Activated effector memory CD4-positive, alpha-beta T cell treated with anti-CD3 and anti-CD28 coated beads, Interleukin-2, amount 50 U/mL, for 16 hours (primary cell): ENCODE measurements around the gene KANSL3.
"Not testable (repeated sequence)": the region's sequence is repeated elsewhere in the genome, so short reads cannot be mapped to it uniquely, and the experiment has no call there.

Source experiments
- DNase-seq: peaks from one replicate; pipeline ENCODE4 v3.0.0-alpha.2; 2020

The KANSL3 gene

DNA sequence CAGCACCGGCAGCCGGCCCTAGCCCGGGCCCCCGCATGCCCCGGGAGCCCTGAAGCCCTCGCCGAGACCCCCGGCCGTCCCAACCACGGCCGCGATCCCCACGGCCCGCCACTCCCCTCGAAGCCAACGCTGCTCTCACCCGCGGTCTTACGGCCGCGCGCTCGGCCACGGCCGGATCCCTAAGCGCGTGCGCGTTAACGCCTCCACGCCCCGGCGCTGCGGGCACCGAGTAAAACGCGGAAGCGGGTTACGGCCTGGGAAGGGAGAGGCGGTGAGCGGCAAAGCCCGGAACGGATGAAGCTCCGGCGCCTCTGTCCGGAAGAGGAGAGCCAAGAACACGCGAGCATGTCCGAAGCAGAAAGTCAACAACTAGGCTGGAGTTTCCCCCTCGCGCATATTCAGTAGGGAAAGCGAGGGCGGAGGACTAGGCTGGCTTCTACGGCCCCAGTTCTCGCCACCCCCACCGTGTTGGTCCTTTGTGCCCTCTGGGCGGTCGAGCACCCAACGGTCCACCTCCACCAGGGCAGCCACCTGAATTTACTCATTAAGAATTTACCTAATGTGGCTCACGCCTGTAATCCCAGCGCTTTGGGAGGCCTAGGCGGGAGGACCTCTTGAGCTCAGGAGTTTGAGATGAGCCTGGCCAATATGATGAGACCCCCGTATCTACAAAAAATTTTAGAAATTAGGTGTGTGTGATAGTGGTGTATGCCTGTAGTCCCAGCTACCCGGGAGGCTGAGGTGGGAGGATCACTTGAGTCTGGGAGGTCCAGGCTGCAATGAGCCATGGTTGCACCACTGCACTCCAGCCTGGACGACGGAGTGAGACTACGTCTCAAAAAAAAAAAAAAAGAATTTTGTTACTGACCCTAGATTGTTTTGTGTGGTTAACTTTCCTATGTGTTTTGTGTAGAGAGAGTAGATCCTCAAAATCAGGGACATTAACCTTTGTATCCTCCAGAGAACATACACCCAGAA lies at the start of gene KANSL3:
KANSL3 (minus strand) TSS at position 169 of the 978 bp plus-strand sequence. CDS start 1,177 bp downstream, outside the sequence.
- DNase-seq = peak; percentile 96

DNA sequence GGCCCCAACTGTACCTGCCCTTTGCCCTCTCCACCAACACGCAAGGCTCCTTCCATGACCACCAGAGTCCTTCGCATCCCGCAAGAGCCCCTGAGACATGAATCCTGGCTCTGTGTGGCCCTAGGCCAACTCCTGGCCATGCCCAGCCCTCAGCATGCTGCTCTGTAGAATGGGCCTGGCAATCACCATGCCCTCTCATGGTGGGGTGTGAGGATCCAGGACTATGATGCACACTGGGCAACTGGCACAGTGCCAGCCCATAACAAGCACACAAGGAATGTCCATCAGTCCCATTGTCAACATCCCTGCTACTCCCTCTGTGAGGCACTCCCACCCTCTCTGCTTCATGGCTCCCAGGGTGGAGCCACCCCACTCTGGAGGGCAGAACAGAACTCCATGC lies 49.2 kb upstream of the KANSL3 start:
- DNase-seq = no peak

- no peak for DNase-seq
Measured at GRCh38 chr2:96685577-96686459, 47.7 kb upstream of the KANSL3 start.

GRCh38 chr2:96684883-96685576 lies 46.9 kb upstream of the KANSL3 start:
- no peak for DNase-seq

DNA sequence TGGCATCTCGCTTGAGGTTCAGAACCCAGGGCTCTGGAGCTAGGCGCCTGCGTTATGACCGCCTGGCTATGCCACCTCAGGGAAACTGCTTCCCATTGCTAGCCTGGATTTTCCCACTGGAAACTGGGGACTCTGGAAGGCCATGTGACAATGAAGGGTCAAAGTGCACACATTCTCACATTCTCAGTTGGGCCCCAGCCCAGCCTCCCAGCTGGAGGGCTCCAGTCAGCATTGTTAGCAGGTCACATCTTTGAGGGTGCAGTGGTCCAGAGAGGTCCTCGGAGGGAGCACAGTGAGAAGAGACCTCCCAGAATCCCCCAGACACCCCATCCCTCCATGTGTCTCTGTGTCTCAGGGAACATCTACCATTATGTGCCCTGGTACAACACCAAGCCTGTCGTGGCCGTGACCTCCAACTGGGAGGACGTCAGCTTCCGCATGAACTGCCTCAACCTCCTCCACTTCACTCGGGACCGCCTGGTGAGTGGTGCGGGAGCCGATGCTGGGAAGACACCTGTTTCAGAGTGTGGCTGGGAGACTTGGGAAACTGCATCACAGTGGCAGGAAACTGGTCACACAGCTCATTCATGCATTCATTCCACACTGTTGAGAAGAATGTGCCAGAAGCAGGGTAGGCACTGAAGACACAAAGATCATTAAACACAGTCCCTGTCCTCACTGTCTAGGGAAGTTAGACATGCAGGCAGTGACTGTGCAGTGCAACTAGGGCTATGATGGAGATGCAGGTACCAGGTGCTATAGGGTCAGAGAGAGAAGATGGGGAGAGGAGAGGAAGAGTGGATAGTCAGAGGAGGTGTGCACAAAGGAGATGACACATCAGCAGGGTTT lies 46.1 kb upstream of the KANSL3 start:
- no peak for DNase-seq

GRCh38 chr2:96683307-96683706 lies 45.2 kb upstream of the KANSL3 start:
- no peak for DNase-seq

- no peak for DNase-seq
Measured at GRCh38 chr2:96681540-96681939, 43.4 kb upstream of the KANSL3 start.

DNA sequence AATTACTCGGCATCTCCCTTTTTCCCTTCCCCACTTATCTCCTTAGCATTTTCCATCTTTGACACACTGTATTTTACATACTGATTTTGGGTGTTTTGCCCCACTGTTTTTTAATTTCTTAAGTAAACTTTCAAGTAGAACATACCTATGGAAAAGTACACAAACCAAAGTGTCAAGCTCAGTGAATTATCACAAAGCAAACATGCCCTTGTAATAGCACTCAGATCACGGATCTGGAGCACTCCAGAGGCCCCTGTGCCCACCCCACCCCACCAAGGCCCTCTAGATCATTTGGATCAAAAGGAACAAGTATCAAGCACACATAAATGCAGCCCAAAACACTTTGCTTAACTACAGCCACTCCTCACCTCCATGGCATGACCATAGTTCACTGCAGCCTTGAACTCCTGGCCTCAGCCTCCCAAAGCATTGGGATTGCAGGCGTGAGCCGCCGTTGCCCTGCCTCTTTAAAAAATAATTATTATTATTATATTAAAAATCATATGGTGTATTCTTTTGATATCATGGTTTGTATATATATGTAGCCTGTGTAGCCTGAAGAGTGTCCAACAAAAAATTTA lies 42.5 kb upstream of the KANSL3 start:
- DNase-seq = no peak

GRCh38 chr2:96679848-96680247 lies 41.7 kb upstream of the KANSL3 start:
- DNase-seq = no peak

- no peak for DNase-seq
Measured at GRCh38 chr2:96669539-96670215, 31.6 kb upstream of the KANSL3 start.

GRCh38 chr2:96668771-96669170 lies 30.7 kb upstream of the KANSL3 start:
- DNase-seq = no peak

DNA sequence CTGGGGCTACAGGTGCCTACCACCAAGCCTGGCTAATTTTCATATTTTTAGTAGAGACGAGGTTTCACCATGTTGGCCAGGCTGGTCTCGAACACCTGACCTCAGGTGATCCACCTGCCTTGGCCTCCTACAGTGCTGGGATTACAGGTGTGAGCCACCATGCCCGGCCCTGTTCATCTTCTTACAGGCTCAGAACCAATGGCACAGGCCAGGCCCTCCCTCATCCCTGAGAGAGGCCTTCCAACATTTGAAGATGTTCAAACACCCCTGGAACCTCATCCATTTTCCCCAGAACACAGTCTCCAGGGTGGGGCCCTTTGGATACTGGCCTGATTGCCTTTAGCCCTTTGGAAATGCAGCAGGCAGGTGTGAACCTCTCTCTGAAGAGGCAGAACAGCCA lies 27.6 kb upstream of the KANSL3 start:
- not testable (repeated sequence) for DNase-seq

GRCh38 chr2:96665083-96665569 lies 27.0 kb upstream of the KANSL3 start:
- DNase-seq = no peak

GRCh38 chr2:96664366-96664925 lies 26.3 kb upstream of the KANSL3 start:
- DNase-seq = no peak

DNA sequence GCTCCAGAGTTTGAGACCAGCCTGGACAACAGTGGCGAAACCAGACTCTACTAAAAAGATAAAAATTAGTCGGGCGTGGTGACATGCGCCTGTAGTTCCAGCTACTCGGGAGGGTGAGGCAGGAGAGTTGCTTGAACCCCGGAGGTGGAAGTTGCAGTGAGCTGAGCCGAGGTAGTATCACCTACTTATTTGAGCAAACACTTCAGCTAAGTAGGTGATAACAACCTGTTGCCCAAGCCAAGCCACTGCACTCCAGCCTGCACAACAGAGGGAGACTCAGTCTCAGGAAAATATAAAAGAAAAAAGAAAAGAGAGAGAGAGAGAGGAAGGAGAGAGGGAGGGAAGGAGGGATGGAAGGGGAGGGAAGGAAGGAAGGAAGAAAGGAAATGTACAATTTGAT lies 25.7 kb upstream of the KANSL3 start:
- DNase-seq = no peak

DNA sequence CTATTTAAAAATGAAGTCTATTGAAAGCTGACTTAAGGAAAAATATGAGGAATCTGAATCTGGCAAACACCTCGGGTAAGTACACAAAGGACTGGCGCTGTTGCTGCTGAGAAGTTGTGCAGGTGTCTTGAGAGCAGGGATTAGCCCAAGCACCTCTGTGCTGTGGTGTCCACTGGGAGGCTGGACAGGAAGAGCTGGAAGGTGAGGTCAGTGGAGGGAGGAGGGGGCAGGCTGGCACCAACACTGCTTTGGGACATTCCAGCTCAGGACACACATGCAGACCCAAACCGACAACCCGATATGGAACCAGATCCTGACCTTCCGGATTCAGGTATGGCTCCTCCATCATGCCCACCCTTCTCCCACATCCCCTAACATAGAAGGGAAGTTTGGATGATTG lies 25.1 kb upstream of the KANSL3 start:
- DNase-seq = no peak

- no peak for DNase-seq
Measured at GRCh38 chr2:96662360-96662759, 24.2 kb upstream of the KANSL3 start.

DNA sequence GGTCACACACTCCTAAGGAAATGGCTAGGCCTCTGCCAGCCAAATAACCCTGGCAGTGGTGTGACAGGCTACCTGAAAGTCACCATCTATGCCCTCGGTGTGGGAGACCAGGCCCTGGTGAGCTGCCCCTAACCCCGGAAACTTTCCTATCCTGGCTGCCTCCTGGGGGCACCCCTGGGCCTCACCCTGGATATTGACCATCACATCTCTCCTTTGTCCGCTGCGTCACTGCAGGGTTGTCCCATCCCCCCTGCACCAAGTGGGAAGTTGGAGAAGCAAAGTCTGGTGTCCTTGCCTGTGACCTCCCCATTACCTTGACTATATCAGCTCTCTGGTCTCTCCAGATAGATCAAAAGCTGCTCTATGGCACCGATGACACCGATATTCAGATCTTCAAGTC lies 23.2 kb upstream of the KANSL3 start:
- DNase-seq = no peak

GRCh38 chr2:96656540-96656939 lies 18.4 kb upstream of the KANSL3 start:
- no peak for DNase-seq

- DNase-seq = no peak
Measured at GRCh38 chr2:96655526-96655925, 17.4 kb upstream of the KANSL3 start.
